Measurements from ENCODE around the gene CITED4.

Gene CITED4

DNA sequence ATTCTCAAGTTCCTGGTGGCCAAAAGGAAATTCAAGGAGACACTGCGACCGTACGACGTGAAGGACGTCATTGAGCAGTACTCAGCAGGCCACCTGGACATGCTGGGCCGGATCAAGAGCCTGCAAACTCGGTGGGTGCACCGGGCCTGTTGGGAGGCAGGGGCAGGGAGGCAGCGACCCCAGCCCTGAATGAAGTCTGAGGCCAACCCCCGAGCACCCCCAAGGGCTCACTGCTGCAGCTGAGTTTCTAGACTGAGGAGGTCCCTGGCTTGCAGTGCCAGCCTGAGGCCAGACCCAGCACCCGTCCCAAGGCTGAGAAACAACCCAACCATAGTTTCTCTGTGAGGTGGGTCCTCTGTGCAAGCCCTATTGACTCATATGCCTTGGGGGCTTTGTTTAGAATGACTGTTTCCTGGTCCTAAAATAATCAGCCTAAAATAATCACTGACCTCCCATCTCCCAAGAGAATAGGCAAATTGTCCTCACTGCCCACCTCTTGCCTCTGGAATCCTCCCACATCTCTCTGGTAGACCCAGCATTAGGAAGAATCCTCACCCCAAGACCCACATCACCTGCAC, 27.1 kb downstream of the CITED4 start:
- no peak for DNase-seq (ENCODE audit: low spot score)

- DNase-seq (ENCODE audit: low spot score) = no peak
Observed at GRCh38 chr1:40833979-40834378, 28.2 kb downstream of the CITED4 start.

GRCh38 chr1:40831001-40831732, 31.0 kb downstream of the CITED4 start:
- DNase-seq (ENCODE audit: low spot score) = no peak

GRCh38 chr1:40830419-40830943, 31.7 kb downstream of the CITED4 start:
- no peak for DNase-seq (ENCODE audit: low spot score)

DNA sequence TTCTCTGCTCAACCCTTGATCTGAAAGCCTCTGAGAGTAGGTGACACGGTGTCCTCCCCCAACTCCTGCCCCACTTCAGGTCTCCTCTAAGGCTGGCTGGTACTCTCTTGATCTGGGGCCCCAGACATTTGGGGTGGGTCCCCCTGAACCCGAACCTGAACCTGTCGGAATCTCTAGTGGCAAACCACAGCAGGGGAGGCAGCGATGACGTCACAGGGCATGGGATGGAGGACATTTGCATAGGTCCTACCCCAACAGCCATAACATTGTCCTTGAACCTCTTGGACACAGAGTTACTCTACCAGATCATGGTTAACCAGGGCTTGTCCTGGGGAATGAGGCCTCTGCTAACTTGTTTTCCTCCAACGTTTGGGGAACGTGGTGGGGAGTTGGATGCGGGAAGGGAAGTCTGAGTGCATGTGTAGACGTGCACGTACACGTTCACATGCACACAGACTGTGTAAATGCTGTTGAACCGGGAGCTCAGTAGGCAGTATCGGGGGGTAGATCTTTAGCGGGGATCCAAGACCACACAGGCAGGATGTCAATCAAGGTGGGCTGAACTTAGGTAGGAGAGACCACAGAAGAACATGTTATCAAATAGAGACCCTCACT, 32.4 kb downstream of the CITED4 start:
- no peak for DNase-seq (ENCODE audit: low spot score)

- DNase-seq (ENCODE audit: low spot score) = no peak
Observed at GRCh38 chr1:40825996-40826395, 36.2 kb downstream of the CITED4 start.

DNA sequence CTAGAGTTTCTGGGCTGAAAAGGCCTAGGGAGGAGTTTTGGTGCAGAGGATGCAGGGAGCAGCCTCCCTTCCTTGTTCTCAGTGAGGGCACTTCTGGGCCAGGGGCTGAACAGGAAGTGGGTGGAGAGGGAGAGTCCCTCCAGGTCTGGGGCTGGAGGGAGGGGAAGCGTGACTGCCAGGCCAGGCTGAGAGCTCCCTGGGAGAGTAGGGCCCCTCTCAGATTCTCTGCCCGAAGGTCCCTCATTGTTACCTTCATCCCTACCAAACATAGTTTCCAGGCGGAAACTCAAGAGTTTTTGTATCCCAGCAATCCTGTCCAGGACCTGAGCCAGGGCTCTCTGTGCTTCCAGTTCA, 36.8 kb downstream of the CITED4 start:
- DNase-seq (ENCODE audit: low spot score) = no peak

DNA sequence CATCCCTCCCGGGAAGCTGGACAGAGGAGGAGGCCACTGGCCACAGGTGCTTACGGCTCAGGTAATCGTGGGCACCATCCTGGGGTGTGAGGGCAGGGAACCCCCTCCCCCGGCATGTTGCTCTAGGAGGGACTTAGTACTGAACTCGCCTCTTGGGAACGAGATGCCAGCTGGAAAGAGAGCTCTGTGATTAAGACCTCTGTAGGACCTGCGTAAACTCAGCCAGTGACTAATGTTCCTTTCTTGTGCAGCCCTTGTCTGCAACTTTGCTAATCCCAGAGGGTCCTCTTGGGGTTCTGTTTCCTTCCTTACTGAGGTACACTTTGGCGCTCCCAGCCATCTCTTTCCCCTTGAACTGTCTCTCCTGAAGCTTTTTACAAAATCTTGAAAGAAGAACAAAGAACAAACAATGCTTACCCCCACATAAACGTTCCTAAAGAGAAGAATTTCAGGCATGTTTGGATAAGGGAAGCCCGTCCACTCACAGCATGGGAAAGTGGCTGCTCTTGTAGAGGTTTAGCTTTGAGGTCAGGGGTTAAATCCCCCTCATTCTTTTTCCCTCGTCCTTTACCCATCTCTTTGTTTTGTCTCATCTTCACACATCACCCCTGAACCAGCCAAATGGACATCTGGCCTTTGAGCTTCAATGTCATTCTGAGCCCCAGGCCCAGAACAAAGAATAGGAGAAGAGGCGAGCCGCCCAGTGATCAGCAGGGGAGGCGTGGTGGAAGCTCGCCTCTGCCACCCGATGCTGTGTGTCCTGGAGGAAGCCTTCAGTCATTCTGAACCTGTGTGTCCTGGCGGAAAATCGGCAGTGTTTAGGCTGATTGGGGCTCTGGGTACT, 37.4 kb downstream of the CITED4 start:
- no peak for DNase-seq (ENCODE audit: low spot score)

- DNase-seq (ENCODE audit: low spot score) = no peak
Observed at GRCh38 chr1:40823983-40824382, 38.2 kb downstream of the CITED4 start.

- no peak for DNase-seq (ENCODE audit: low spot score)
Observed at GRCh38 chr1:40823345-40823744, 38.8 kb downstream of the CITED4 start.

GRCh38 chr1:40822890-40823289, 39.3 kb downstream of the CITED4 start:
- no peak for DNase-seq (ENCODE audit: low spot score)

- no peak for DNase-seq (ENCODE audit: low spot score)
Observed at GRCh38 chr1:40820911-40821693, 41.1 kb downstream of the CITED4 start.

- DNase-seq (ENCODE audit: low spot score) = no peak
Observed at GRCh38 chr1:40820251-40820797, 41.8 kb downstream of the CITED4 start.

DNA sequence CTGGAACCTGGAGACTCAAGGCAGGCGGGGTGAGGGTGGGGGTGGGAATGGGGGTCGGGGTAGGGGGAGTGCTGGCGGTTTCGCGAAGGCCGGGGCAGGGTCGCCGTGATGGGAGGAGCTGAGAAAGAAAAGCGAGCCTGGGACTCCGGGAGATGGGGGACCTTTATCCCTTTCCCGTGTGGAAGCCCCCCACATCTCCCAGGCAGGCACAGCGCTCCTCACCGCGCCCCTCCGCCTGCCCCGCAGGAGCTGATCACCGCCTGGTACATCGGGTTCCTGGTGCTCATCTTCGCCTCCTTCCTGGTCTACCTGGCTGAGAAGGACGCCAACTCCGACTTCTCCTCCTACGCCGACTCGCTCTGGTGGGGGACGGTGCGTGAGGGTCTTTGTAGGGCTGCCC, 43.1 kb downstream of the CITED4 start:
- DNase-seq (ENCODE audit: low spot score) = no peak

GRCh38 chr1:40818264-40818961, 43.8 kb downstream of the CITED4 start:
- peak; percentile 63 for DNase-seq (ENCODE audit: low spot score)

GRCh38 chr1:40817791-40818263, 44.3 kb downstream of the CITED4 start:
- DNase-seq (ENCODE audit: low spot score) = no peak

DNA sequence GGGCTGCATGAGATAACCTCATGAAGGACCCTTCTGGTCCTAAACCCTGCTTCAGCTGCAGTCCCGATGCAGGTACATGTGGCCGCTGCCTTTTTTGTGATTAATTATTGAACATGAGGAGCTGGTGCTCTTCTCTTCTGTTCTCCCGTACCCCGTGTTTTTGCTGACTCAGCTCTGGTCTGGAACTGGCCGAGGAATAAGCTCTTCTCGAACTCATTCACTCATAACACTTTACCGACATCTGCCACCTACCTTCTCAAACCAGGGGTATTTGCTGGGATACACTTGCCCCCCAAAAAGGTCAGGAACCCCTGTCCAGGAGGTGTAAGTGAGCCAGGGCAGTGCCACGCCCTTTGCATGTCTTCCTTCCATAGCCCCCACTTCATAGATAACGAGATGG, 46.7 kb downstream of the CITED4 start:
- DNase-seq (ENCODE audit: low spot score) = no peak

Measured in AG08395 (cell line).